ENCODE data around the gene WBP2NL. TPM values are rescaled to one million over a fixed set of nuclear protein-coding genes. Genes with fewer than 3 reads are reported as not detected.

The WBP2NL gene
- total and polyA plus RNA-seq, 2 donors (not counting 1 experiment from before 2014, with no cell fraction given): 1.6 to 10.4 TPM

- Histone ChIP-seq H3K4me1 (ENCODE audit: control insufficient read depth in 2 of 2, insufficient read depth in 2 of 2, low read length in 2 of 2) (peaks cover 26 to 41% of the 10 kb centered on the region in 2 donors), H4K20me1 (ENCODE audit: control insufficient read depth, insufficient read depth, low read length, poor library complexity, severe bottlenecking) (no peaks in the 10 kb centered on the region), H3K36me3 (replicated peaks in 1 of 2; ENCODE audit: control extremely low read depth in 1 of 2, control insufficient read depth in 1 of 2, extremely low read depth in 1 of 2, insufficient read depth in 2 of 2, low read length in 1 of 2) (peaks cover 0 to 4% of the 10 kb centered on the region in 2 experiments), H3K27ac (ENCODE audit: low read length in 2 of 2) (no peak overlapping the region), H2AFZ (ENCODE audit: insufficient read depth, low read depth, low read length, poor library complexity, severe bottlenecking) (no peak overlapping the region), H3K79me2 (ENCODE audit: control insufficient read depth, insufficient read depth, low read length) (peaks cover 25% of the 10 kb centered on the region), H3K4me3 (ENCODE audit: control extremely low read depth in 1 of 5, extremely low read depth in 1 of 5, insufficient read depth in 1 of 5, low read depth in 2 of 5, low read length in 4 of 5) (no peak overlapping the region), H3K9me3 (ENCODE audit: control extremely low read depth in 1 of 3, control insufficient read depth in 2 of 3, insufficient read depth in 1 of 3, low read length in 2 of 3) (no peaks in the 10 kb centered on the region), H3K27me3 (replicated peaks in 1 of 4; ENCODE audit: control extremely low read depth in 1 of 4, control insufficient read depth in 3 of 4, insufficient read depth in 4 of 4, low read length in 3 of 4) (no peaks in the 10 kb centered on the region), H3K9ac (ENCODE audit: low read length) (no peak overlapping the region), H3K4me2 (replicated peaks; ENCODE audit: low read depth, low read length, poor library complexity, severe bottlenecking) (no peak overlapping the region)
- H3K4me3 Mint-ChIP-seq: peak overlapping the region; percentile 16
- no peak for TF ChIP-seq CTCF (IDR thresholded peaks at IDR 0.05)
- TF ChIP-seq EZH2 (IDR thresholded peaks at IDR 0.05; ENCODE audit: borderline replicate concordance, insufficient read depth, low read depth, low read length, poor library complexity, severe bottlenecking): no peak
- ChIA-PET CTCF (interaction anchor here (0.7 to 2.7 kb wide), 3 partner anchors 110 to 380 kb away, joined by 3 to 9 read pairs (median 4); no protein-coding TSS in a partner anchor), POLR2A (interaction anchor here (1.9 kb wide), 1 partner anchor 14 kb away, joined by 5 read pairs; the partner anchor contains the start of gene NDUFA6)
- ATAC-seq (ENCODE audit: low read depth) (no peak), DNase-seq (no peak)
- H3K27ac Mint-ChIP-seq: no peak overlapping the region
- H3K9me3 Mint-ChIP-seq (ENCODE audit: insufficient read depth): no peaks in the 10 kb centered on the region
- 93% methylated on average over 20 of the region's 20 CpGs for WGBS (ENCODE audit: insufficient coverage)
- intact Hi-C loops (cut with micrococcal nuclease): no loop called here
- peaks cover 44% of the 10 kb centered on the region for H3K4me1 Mint-ChIP-seq
- H3K27me3 Mint-ChIP-seq: no peaks in the 10 kb centered on the region
Observed at GRCh38 chr22:42076764-42077485, 78.3 kb downstream of the WBP2NL start.

Data from B cell (primary cell).